IPS-NIHi7 (cell line): ENCODE results near the gene CNTN4.
A peak's percentile ranks its signal among the peaks of the same experiment; 100 is the strongest.

Experiments
- DNase-seq: peaks from one replicate; pipeline ENCODE4 v3.0.0; 2012; ENCODE audit warnings: mixed read lengths; ENCODE audit errors: extremely low spot score

Gene CNTN4

GRCh38 chr3:2392981-2393380 is 294.3 kb downstream of the CNTN4 start:
- no peak for DNase-seq

- no peak for DNase-seq
Observed at GRCh38 chr3:2415083-2415482, 316.4 kb downstream of the CNTN4 start.

GRCh38 chr3:2420919-2421318 is 322.3 kb downstream of the CNTN4 start:
- DNase-seq: peak; percentile 14

GRCh38 chr3:2423143-2423542 is 324.5 kb downstream of the CNTN4 start:
- DNase-seq: no peak

- no peak for DNase-seq
Observed at GRCh38 chr3:2441558-2441957, 342.9 kb downstream of the CNTN4 start.

- no peak for DNase-seq
Observed at GRCh38 chr3:2446146-2446545, 347.5 kb downstream of the CNTN4 start.

- DNase-seq: no peak
Observed at GRCh38 chr3:2452249-2452648, 353.6 kb downstream of the CNTN4 start.

GRCh38 chr3:2454865-2455264 is 356.2 kb downstream of the CNTN4 start:
- no peak for DNase-seq

- DNase-seq: no peak
Observed at GRCh38 chr3:2456788-2457187, 358.1 kb downstream of the CNTN4 start.

- no peak for DNase-seq
Observed at GRCh38 chr3:2458816-2459215, 360.1 kb downstream of the CNTN4 start.

- DNase-seq: no peak
Observed at GRCh38 chr3:2465842-2466241, 367.2 kb downstream of the CNTN4 start.

- DNase-seq: no peak
Observed at GRCh38 chr3:2468816-2469215, 370.1 kb downstream of the CNTN4 start.

GRCh38 chr3:2476996-2477395 is 378.3 kb downstream of the CNTN4 start:
- DNase-seq: no peak

- no peak for DNase-seq
Observed at GRCh38 chr3:2477620-2478019, 379.0 kb downstream of the CNTN4 start.

GRCh38 chr3:2484162-2485026 is 385.7 kb downstream of the CNTN4 start:
- no peak for DNase-seq

GRCh38 chr3:2485027-2485375 is 386.3 kb downstream of the CNTN4 start:
- no peak for DNase-seq

GRCh38 chr3:2495746-2496145 is 397.1 kb downstream of the CNTN4 start:
- no peak for DNase-seq

- DNase-seq: no peak
Observed at GRCh38 chr3:2504912-2505311, 406.2 kb downstream of the CNTN4 start.

GRCh38 chr3:2506776-2507175 is 408.1 kb downstream of the CNTN4 start:
- no peak for DNase-seq

- no peak for DNase-seq
Observed at GRCh38 chr3:2510591-2511145, 412.0 kb downstream of the CNTN4 start.

- no peak for DNase-seq
Observed at GRCh38 chr3:2511356-2511755, 412.7 kb downstream of the CNTN4 start.

- DNase-seq: no peak
Observed at GRCh38 chr3:2512881-2513280, 414.2 kb downstream of the CNTN4 start.

GRCh38 chr3:2513986-2514385 is 415.3 kb downstream of the CNTN4 start:
- no peak for DNase-seq
